Stimulated activated CD8-positive, alpha-beta memory T cell treated with anti-CD3 and anti-CD28 coated beads, Interleukin-12 subunit alpha, Interleukin-12 subunit beta, amount 100 ng/mL, for 24 hours (primary cell): ENCODE results near the gene RUSC1.
"Not testable (repeated sequence)": the region's sequence is repeated elsewhere in the genome, so short reads cannot be mapped to it uniquely, and the experiment has no call there.

Experiments
- DNase-seq: peaks from one replicate; pipeline ENCODE4 v3.0.0-alpha.2; 2020; ENCODE audit errors: extremely low read depth

The RUSC1 gene

GRCh38 chr1:155324037-155324716, 3.5 kb downstream of the RUSC1 start:
- peak; percentile 88 for DNase-seq

GRCh38 chr1:155324717-155325602, 4.3 kb downstream of the RUSC1 start:
- no peak for DNase-seq

- DNase-seq: no peak
These were observed 4.9 kb downstream of the RUSC1 start for GRCh38 chr1:155325603-155325893.

- DNase-seq: no peak
These were observed 5.4 kb downstream of the RUSC1 start for GRCh38 chr1:155326020-155326526.

- DNase-seq: no peak
These were observed 5.9 kb downstream of the RUSC1 start for GRCh38 chr1:155326631-155327037.

GRCh38 chr1:155327981-155328380, 7.3 kb downstream of the RUSC1 start:
- DNase-seq: no peak

- DNase-seq: not testable (repeated sequence)
These were observed 8.2 kb downstream of the RUSC1 start for GRCh38 chr1:155328856-155329255.

- DNase-seq: no peak
These were observed 9.4 kb downstream of the RUSC1 start for GRCh38 chr1:155329980-155330598.

GRCh38 chr1:155334962-155335361, 14.3 kb downstream of the RUSC1 start:
- DNase-seq: no peak

GRCh38 chr1:155339515-155340097, 18.9 kb downstream of the RUSC1 start:
- no peak for DNase-seq

GRCh38 chr1:155342842-155343241, 22.1 kb downstream of the RUSC1 start:
- no peak for DNase-seq

GRCh38 chr1:155352631-155353030, 31.9 kb downstream of the RUSC1 start:
- no peak for DNase-seq

GRCh38 chr1:155360051-155360450, 39.4 kb downstream of the RUSC1 start:
- no peak for DNase-seq

GRCh38 chr1:155379180-155379579, 58.5 kb downstream of the RUSC1 start:
- no peak for DNase-seq

GRCh38 chr1:155379631-155380090, 59.0 kb downstream of the RUSC1 start:
- no peak for DNase-seq
